Ishikawa (cell line): ENCODE measurements around the gene DLX1.

Experiments
- CEBPB ChIP-seq: IDR thresholded peaks from 2 replicates; pipeline ENCODE4 v1.6.1; 2012
- CREB1 ChIP-seq: IDR thresholded peaks from 2 replicates; pipeline ENCODE4 v1.6.1; 2012; ENCODE audit warnings: low read depth
- EGR1 ChIP-seq: IDR thresholded peaks from 2 replicates; pipeline ENCODE4 v1.6.1; 2012
- EP300 ChIP-seq: IDR thresholded peaks from 2 replicates; pipeline ENCODE4 v1.6.1; 2012; ENCODE audit warnings: borderline replicate concordance
- FOXM1 ChIP-seq: IDR thresholded peaks from 2 replicates; pipeline ENCODE4 v1.6.1; 2012; ENCODE audit warnings: low read depth, borderline replicate concordance
- MAX ChIP-seq: IDR thresholded peaks from 2 replicates; pipeline ENCODE4 v1.6.1; 2012
- NFIC ChIP-seq: IDR thresholded peaks from 2 replicates; pipeline ENCODE4 v1.6.1; 2012
- RAD21 ChIP-seq: IDR thresholded peaks from 2 replicates; pipeline ENCODE4 v1.6.1; 2012; ENCODE audit warnings: low read depth
- REST ChIP-seq: IDR thresholded peaks from 2 replicates; pipeline ENCODE4 v1.6.1; 2012; ENCODE audit warnings: low read depth, mild to moderate bottlenecking
- TAF1 ChIP-seq: IDR thresholded peaks from 2 replicates; pipeline ENCODE4 v1.6.1; 2012; ENCODE audit warnings: low read depth, mild to moderate bottlenecking
- TCF12 ChIP-seq: IDR thresholded peaks from 2 replicates; pipeline ENCODE4 v1.6.1; 2012; ENCODE audit warnings: low read depth
- TEAD4 ChIP-seq: IDR thresholded peaks from 2 replicates; pipeline ENCODE4 v1.6.1; 2012
- USF1 ChIP-seq: IDR thresholded peaks from 2 replicates; pipeline ENCODE4 v1.6.1; 2012
- YY1 ChIP-seq: IDR thresholded peaks from 2 replicates; pipeline ENCODE4 v1.6.1; 2012; ENCODE audit warnings: low read depth
- ZBTB7A ChIP-seq: IDR thresholded peaks from 2 replicates; pipeline ENCODE4 v1.6.1; 2012; ENCODE audit warnings: low read depth

DLX1 gene

GRCh38 chr2:172100080-172100934 is 15.0 kb downstream of the DLX1 start:
- no peak for TF ChIP-seq CEBPB
- no peak for TF ChIP-seq USF1
- TF ChIP-seq REST: no peak
- TF ChIP-seq MAX: no peak
- TF ChIP-seq RAD21: no peak
- TF ChIP-seq ZBTB7A: no peak
- no peak for TF ChIP-seq FOXM1
- TF ChIP-seq EGR1: no peak
- TF ChIP-seq TCF12: no peak
- no peak for TF ChIP-seq EP300
- TF ChIP-seq TAF1: no peak

- TF ChIP-seq TEAD4 (no peak), ZBTB7A (no peak), USF1 (no peak)
Observed at GRCh38 chr2:172100935-172101820, 15.9 kb downstream of the DLX1 start.

- peak; percentile 52; the same call in 1 of the 2 replicates for TF ChIP-seq EGR1
- TF ChIP-seq TCF12: peak; percentile 28; the same call in 1 of the 2 replicates
- TF ChIP-seq YY1: no peak
- TF ChIP-seq TEAD4: peak; percentile 53; the same call in 1 of the 2 replicates
- TF ChIP-seq RAD21: no peak
Observed at GRCh38 chr2:172101821-172102390, 16.6 kb downstream of the DLX1 start.

- TF ChIP-seq TCF12 (no peak), NFIC (no peak), USF1 (peak; percentile 98), FOXM1 (no peak), CREB1 (peak; percentile 43; the same call in 1 of the 2 replicates), CEBPB (no peak), TAF1 (peak; percentile 63), EGR1 (peak; percentile 68; the same call in 1 of the 2 replicates), MAX (peak; percentile 91), RAD21 (0 out of 2 replicates have a peak, but pooled peaks have one; percentile 3), TEAD4 (peak; percentile 26; the same call in 1 of the 2 replicates), YY1 (no peak), REST (no peak), ZBTB7A (peak; percentile 94)
Observed at GRCh38 chr2:172102391-172103359, 17.4 kb downstream of the DLX1 start, which contains the start of gene DLX2. TSS of gene DLX2 (minus strand) at chr2:172102900. CDS start at chr2:172102538, 362 bp downstream.
